GM18870 (cell line): ENCODE data around the gene ADAMTS4.

Source experiments
- ATAC-seq: cut with Tn5 transposase; IDR thresholded peaks from one replicate; pipeline ENCODE4 v1.9.1; 2021; ENCODE audit warnings: moderate library complexity; ENCODE audit not compliant: unreplicated experiment

The ADAMTS4 gene

GRCh38 chr1:161158316-161159010, 40.4 kb downstream of the ADAMTS4 start:
- ATAC-seq = no peak

GRCh38 chr1:161157867-161158266, 41.0 kb downstream of the ADAMTS4 start:
- no peak for ATAC-seq

- no peak for ATAC-seq
Observed at GRCh38 chr1:161153682-161154337, 45.0 kb downstream of the ADAMTS4 start, which contains the start of gene UFC1. UFC1 (plus strand) TSS chr1:161153978; CDS start chr1:161153998, 20 bp downstream.

DNA sequence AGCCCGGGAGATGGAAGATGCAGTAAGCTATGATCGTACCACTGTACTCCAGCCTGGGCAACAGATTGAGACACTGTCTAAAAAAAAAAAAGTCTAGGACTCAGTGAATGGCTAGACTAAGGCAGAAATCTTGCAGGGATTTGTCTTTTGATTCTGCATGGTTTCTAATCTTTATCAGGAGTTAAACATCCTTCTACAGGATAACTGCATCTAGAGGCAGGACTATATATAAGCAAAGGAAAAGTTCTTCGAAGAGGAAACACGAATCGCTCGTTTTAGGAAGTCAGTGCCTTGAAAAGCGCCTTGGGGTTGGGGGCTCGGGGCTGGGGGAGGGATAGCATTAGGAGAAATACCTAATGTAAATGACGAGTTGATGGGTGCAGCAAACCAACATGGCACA, 45.7 kb downstream of the ADAMTS4 start:
- ATAC-seq = no peak

GRCh38 chr1:161145832-161146231, 53.0 kb downstream of the ADAMTS4 start:
- no peak for ATAC-seq

DNA sequence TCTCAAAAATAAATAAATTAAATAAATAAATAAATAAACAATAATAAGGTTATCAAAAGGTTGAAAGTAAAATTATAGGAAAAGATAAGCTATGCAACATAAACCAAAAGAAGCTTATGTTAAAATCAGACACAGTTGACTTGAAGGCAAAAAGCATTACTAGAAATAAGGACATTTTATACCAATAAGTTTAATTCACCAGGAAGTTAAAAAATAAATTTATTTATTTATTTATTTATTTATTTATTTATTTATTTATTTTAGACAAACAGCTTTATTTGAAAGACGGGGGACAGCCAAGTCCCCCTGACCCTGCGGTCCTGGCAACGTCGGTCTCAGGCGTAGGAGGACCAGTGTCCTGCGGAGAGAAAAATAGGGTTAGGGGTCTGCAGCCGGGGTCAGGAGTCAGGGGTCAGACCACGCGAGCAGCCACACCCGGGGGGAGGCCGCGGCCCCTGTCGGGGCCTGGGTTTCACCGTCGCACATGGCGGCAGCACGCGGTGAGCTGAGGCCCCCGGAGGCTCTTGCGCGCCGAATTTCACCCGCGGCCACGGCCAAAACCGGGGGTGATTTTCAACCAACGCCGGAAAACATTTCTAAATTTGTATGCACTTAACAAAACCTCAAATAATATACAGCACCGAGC, 58.0 kb downstream of the ADAMTS4 start:
- no peak for ATAC-seq

DNA sequence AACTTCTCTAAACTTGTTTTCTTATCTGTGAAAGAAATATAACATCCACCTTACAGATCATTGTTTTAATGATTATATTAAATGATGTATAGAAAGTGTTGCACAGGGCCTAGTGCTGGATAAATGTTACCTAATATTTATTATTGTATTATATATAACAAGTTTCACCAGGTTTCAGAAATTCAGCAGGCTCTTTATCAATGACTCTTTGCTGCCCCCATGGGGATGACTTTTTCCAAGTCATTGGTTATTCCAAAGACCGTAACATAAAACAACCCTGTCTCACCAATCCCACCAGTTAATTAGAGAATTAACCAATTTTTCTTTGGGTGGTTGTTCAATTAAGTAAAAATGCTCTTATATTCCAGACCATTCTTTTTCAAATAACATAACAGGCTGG, 59.1 kb downstream of the ADAMTS4 start:
- ATAC-seq = no peak

GRCh38 chr1:161138431-161138830, 60.4 kb downstream of the ADAMTS4 start:
- ATAC-seq = no peak

DNA sequence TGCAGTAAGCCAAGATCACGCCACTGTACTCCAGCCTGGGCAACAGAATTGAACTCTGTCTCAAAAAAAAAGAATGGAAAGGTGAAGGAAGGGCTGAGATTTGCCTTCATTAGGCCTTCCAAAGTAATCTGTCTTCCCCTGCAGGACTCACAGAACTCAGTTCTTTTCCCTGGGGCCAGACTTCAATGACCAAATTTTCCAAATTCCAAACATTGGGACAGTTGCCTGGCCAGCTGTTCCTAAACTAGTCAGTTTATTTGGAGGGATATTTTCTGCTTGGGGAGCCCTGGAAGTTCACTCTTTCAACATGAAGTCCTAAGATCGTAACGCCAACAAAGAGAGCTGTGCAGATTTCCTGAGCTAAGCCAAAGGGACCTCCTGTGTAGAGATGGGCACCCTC, 61.0 kb downstream of the ADAMTS4 start:
- no peak for ATAC-seq
